Keratinocyte (primary cell): Measurements from ENCODE around the gene SKIL. TPM values are rescaled to one million over a fixed set of nuclear protein-coding genes. Genes with fewer than 3 reads are reported as not detected.

Source experiments
- DNase-seq: peaks from one replicate; pipeline ENCODE4 v3.0.0-alpha.2; 2011; ENCODE audit warnings: low read depth, missing footprints, low spot score
- FAIRE-seq: peaks from 2 replicates; lab custom pipeline; 2011; peaks lifted over from hg19 to GRCh38; lab: Jason Lieb, UNC
- H2AFZ ChIP-seq: 2 replicates; pipeline ENCODE4 v1.6.0; 2012; ENCODE audit warnings: low read length, control low read depth, inconsistent platforms; ENCODE audit not compliant: control insufficient read depth
- H3K27ac ChIP-seq: 2 replicates; pipeline ENCODE4 v1.5.1; 2011; ENCODE audit warnings: low read length; ENCODE audit not compliant: control insufficient read depth, insufficient read depth
- H3K27me3 ChIP-seq: 3 replicates; pipeline ENCODE4 v1.6.0; 2011; ENCODE audit warnings: low read length; ENCODE audit not compliant: control insufficient read depth, insufficient read depth; ENCODE audit errors: extremely low read depth
- H3K36me3 ChIP-seq, 2 experiments: 2 replicates in 1 of 2; 3 replicates in 1 of 2; pipeline ENCODE4 v1.5.1; 2011; ENCODE audit warnings: low read length in 2 of 2, mild to moderate bottlenecking in 1 of 2; ENCODE audit not compliant: control insufficient read depth in 2 of 2, insufficient read depth in 2 of 2; ENCODE audit errors: extremely low read depth in 1 of 2
- H3K4me1 ChIP-seq: 3 replicates; pipeline ENCODE4 v1.5.1; 2011; ENCODE audit warnings: low read length; ENCODE audit not compliant: control insufficient read depth, insufficient read depth; ENCODE audit errors: extremely low read depth
- H3K4me2 ChIP-seq: 3 replicates; pipeline ENCODE4 v1.6.0; 2011; ENCODE audit warnings: low read depth, low read length; ENCODE audit not compliant: control insufficient read depth, insufficient read depth; ENCODE audit errors: extremely low read depth
- H3K4me3 ChIP-seq, 3 experiments: fragments of 200-600 bp in 1 of 3; sonication (generic) in 1 of 3; 2 replicates in 2 of 3; 3 replicates in 1 of 3; pipeline ENCODE4 v1.5.1; 2011 to 2016; ENCODE audit warnings: low read length in 3 of 3, mild to moderate bottlenecking in 3 of 3, control low read depth in 2 of 3, inconsistent platforms in 1 of 3, low read depth in 1 of 3, mixed read lengths in 1 of 3, mixed run types in 1 of 3, moderate library complexity in 1 of 3; ENCODE audit not compliant: control insufficient read depth in 2 of 3, insufficient read depth in 2 of 3; ENCODE audit errors: extremely low read depth in 1 of 3
- H3K79me2 ChIP-seq: 2 replicates; pipeline ENCODE4 v1.6.0; 2012; ENCODE audit warnings: low read length; ENCODE audit not compliant: control insufficient read depth, insufficient read depth
- H3K9ac ChIP-seq: 3 replicates; pipeline ENCODE4 v1.6.0; 2011; ENCODE audit warnings: low read length; ENCODE audit not compliant: control insufficient read depth, insufficient read depth; ENCODE audit errors: extremely low read depth
- H3K9me1 ChIP-seq: 3 replicates; pipeline ENCODE4 v1.6.0; 2011; ENCODE audit warnings: low read length; ENCODE audit not compliant: control insufficient read depth, insufficient read depth; ENCODE audit errors: extremely low read depth
- H3K9me3 ChIP-seq: 2 replicates; pipeline ENCODE4 v1.5.1; 2012; ENCODE audit warnings: low read depth, low read length; ENCODE audit not compliant: control insufficient read depth
- H4K20me1 ChIP-seq: 3 replicates; pipeline ENCODE4 v1.6.0; 2011; ENCODE audit warnings: low read length; ENCODE audit not compliant: control insufficient read depth, insufficient read depth; ENCODE audit errors: extremely low read depth
- CTCF ChIP-seq, 3 experiments: IDR thresholded peaks in 1 of 3; conservative IDR thresholded peaks in 1 of 3; optimal IDR thresholded peaks in 1 of 3; 2 replicates in 2 of 3; 3 replicates in 1 of 3; pipeline versions ENCODE3 to v1.5.1; 2011; ENCODE audit warnings: low read length in 3 of 3, mild to moderate bottlenecking in 3 of 3, moderate library complexity in 2 of 3, control low read depth in 1 of 3, inconsistent platforms in 1 of 3; ENCODE audit not compliant: insufficient read depth in 2 of 3; ENCODE audit errors: extremely low read depth in 1 of 3
- EZH2 ChIP-seq: IDR thresholded peaks from one replicate; pipeline ENCODE4 v1.6.1; 2012; ENCODE audit warnings: inconsistent platforms, mild to moderate bottlenecking, low read length, moderate library complexity
- dilution Hi-C: fragments of 300-500 bp; cut with MboI; formaldehyde crosslinking; loops from one replicate; pipeline ENCODE4 v1.7.0; 2020; ENCODE audit warnings: low sequenced_read_pairs; ENCODE audit not compliant: extremely low pct_ligation_motif_present
- polyA plus RNA-seq, 5 experiments: library from polyadenylated mRNA; depleted of rRNA in 3 of 5; stranded (reverse) in 3 of 5; stranded (forward) in 1 of 5; unstranded in 1 of 5; fragments of >200 nt; gene quantifications; 1 replicate in 1 of 5; 2 replicates in 3 of 5; 3 replicates in 1 of 5; pipeline versions ENCODE4 v1.2.1 to v1.2.3, GENCODE V29; 2011 to 2012; ENCODE audit warnings: missing spikeins in 2 of 5, low read depth in 1 of 5, low replicate concordance in 1 of 5

SKIL gene
- polyA plus RNA-seq, 1 donor (not counting 4 experiments of a cell fraction or from before 2014, with no cell fraction given): 11.0 TPM

DNA sequence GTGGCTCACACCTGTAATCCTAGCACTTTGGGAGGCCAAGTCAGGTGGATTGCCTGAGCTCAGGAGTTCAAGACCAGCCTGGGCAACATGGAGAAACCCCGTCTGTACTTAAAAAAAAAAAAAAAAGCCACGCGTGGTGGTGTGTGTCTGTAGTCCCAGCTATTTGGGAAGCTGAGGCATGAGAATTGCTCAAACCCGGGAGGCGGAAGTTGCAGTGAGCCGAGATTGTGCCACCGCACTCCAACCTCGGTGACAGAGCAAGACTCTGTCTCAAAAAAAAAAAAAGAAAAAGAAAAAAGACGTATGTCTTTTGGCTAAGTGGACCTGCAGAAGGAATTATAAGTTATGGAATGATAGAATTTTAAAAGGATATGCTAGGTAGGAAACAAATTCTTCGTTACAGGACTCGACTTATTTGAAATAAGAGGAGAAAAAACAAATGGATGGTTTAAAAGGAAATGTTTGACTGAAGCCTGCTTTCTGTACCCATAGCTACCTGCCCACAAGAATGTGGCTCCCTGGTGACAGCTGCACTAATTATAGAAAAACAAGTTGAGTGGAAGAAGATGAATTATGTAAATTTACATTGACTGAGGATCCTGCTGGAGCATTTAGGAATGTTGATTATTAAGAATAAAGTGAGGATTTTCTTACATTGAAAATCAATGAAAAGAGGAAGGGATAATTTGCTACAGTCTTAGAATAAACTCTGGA is 36.0 kb upstream of the SKIL start:
- Histone ChIP-seq H3K79me2 (no peaks in the 10 kb centered on the region), H3K9me1 (no peaks in the 10 kb centered on the region), H3K4me3 (no peak overlapping the region), H3K4me1 (no peaks in the 10 kb centered on the region), H3K9ac (no peak overlapping the region), H3K36me3 (no peaks in the 10 kb centered on the region), H3K27ac (no peak overlapping the region), H3K4me2 (no peak overlapping the region), H3K9me3 (no peaks in the 10 kb centered on the region), H4K20me1 (no peaks in the 10 kb centered on the region), H3K27me3 (no peaks in the 10 kb centered on the region), H2AFZ (no peak overlapping the region)
- no peak for FAIRE-seq
- dilution Hi-C loops: no loop called here
- no peak for DNase-seq
- no peak for TF ChIP-seq CTCF (optimal IDR thresholded peaks at IDR 0.05 in 1 of 3, IDR thresholded peaks at IDR 0.05 in 1 of 3, conservative IDR thresholded peaks at IDR 0.05 in 1 of 3; ENCODE audit: extremely low read depth in 1 of 3, insufficient read depth in 2 of 3, low read length in 3 of 3)
- TF ChIP-seq EZH2: no peak

DNA sequence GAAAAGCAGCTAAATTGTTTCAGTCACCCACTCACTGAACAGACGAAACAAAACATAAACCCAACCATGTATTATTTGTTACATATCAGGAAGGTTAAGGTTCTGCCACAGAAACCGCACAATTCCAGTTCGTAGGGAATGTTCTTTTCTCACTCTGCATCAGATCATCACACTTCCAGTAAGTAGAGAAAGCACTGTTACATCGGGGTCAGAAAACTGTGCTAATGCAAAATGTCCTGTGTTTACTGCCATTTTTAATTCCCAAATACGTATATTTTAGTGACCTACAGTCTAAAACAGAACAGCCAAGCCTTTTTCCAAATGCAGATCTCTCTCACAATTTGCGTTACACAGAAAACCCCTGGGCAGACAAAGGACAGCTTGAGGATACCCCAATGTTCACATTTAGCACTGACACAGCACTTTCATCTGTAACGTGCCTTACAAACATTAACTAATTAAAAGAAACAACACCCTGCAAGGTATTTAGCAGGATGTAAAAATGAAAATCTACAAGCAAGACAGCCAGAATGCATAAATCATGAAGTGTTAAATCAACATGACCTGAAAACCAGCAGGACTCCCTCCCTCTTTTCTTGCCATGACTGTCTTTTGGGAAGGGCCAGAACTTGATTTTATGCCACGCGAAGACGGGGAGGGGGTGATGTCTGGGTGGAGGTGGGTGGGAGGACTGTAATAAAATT is 34.8 kb upstream of the SKIL start:
- Histone ChIP-seq H3K9me3 (no peaks in the 10 kb centered on the region), H3K36me3 (no peaks in the 10 kb centered on the region), H3K4me2 (no peak overlapping the region), H3K27ac (no peak overlapping the region), H4K20me1 (no peaks in the 10 kb centered on the region), H3K4me3 (no peak overlapping the region), H2AFZ (no peak overlapping the region), H3K9me1 (no peaks in the 10 kb centered on the region), H3K9ac (no peak overlapping the region), H3K27me3 (no peaks in the 10 kb centered on the region), H3K4me1 (no peaks in the 10 kb centered on the region), H3K79me2 (no peaks in the 10 kb centered on the region)
- no peak for TF ChIP-seq CTCF (optimal IDR thresholded peaks at IDR 0.05 in 1 of 3, IDR thresholded peaks at IDR 0.05 in 1 of 3, conservative IDR thresholded peaks at IDR 0.05 in 1 of 3; ENCODE audit: extremely low read depth in 1 of 3, insufficient read depth in 2 of 3, low read length in 3 of 3)
- no peak for TF ChIP-seq EZH2
- no peak for FAIRE-seq
- dilution Hi-C loops: no loop called here
- no peak for DNase-seq
